Measurements from ENCODE around the gene CPXM2. TPM values are rescaled to one million over a fixed set of nuclear protein-coding genes. Genes with fewer than 3 reads are reported as not detected.

The CPXM2 gene
- total RNA-seq, 2 donors from 2014 or later: 0.18 TPM; not detected in 1

DNA sequence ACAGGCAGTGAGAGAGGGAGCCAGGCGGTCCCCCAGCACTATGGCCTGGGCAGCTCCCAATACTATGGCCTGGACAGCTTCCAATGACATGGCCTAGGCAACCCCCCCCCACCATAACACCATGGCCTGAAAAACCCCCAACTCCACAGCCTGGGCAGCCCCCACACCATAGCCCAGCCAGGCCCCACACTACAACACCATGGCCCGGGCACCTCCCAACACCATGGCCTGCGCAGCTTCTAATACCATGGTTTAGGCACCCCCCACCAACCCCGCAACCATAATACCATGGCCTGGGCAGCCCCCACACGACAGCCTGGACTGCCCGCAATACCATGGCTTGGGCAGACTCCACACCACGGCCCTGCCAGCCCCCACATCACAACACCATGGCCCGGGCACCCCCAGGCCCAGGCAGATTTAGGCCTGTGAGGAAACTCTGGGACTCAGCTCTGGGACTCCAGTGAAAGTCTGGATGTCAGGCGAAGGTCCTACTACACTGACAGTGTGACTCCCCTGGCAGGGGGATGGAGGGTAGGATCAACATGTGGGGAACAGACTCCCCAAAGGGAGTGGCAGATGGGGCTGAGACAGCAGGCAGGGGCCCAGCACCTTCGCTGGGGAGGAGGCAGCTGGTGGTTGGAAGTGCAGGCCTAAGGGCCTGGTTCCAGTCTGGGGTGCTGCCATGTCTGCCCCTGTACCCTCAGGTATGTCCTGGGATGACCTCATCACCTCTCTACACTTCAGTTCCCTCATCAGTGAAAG, 8.7 kb downstream of the CPXM2 start:
- Mint-ChIP-seq H3K27ac (no peak overlapping the region), H3K36me3 (ENCODE audit: low read depth) (no peaks in the 10 kb centered on the region), H3K4me3 (no peak overlapping the region), H3K27me3 (peaks cover 12% of the 10 kb centered on the region), H3K4me1 (peaks cover 2% of the 10 kb centered on the region)
- DNase-seq (no peak), ATAC-seq (no peak)
- H3K9me3 ChIP-seq (ENCODE audit: control insufficient read depth, low read length, poor library complexity, severe bottlenecking): no peaks in the 10 kb centered on the region

DNA sequence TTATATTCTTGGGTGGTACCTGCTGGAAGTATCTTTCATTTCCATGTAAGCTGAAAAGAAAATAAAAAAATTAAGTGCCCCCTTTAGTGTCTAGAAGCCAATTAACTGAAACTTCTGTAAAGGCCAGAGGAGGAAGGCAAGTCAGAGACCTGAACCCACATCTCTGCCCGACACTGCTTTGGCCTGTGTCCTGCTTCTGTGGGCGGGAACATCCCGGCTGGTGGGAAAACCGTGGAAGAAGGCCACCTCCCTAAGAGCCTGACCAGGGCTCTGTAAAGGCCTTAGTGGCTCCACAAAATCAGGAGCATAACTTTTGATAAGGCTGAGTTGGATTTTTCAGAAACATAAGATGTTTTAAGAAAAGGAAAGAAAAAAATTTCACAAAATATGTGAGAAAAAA, 9.4 kb downstream of the CPXM2 start:
- Mint-ChIP-seq H3K4me1 (peaks cover 2% of the 10 kb centered on the region), H3K4me3 (no peak overlapping the region), H3K27me3 (peaks cover 11% of the 10 kb centered on the region), H3K36me3 (ENCODE audit: low read depth) (no peaks in the 10 kb centered on the region), H3K27ac (no peak overlapping the region)
- DNase-seq (no peak), ATAC-seq (no peak)
- no peaks in the 10 kb centered on the region for H3K9me3 ChIP-seq (ENCODE audit: control insufficient read depth, low read length, poor library complexity, severe bottlenecking)

DNA sequence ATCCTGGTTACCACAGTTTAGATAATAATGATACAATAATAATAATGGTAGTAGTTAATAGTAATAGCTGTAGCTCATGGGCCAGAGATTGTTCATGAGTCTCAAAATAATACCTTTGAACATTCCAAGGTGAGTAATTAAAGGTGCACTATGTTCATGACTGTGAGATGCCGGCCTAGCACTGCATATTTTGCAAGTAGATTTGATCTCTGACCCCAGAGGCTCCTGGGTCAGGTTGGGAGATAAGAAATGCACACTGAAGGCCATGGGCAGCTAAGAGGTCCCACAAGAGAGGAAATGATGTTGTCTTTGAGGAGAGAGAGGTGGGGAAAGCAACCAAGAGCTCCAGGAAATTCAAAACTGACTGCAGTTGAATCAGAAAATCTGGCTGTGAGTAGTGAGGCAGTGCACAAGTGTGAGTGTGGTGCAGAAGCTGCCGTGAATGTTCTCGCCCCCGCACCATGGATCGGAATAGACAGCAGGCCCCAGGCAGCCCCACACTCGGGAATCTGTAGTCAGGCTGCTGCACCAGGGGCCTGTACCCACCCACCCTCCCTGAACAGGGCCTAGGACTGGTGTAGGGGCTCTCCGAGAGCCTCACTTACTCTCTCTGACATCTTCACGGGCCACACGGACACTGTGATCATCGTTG, 11.9 kb downstream of the CPXM2 start:
- Mint-ChIP-seq H3K4me3 (no peak overlapping the region), H3K4me1 (peaks cover 2% of the 10 kb centered on the region), H3K36me3 (ENCODE audit: low read depth) (no peaks in the 10 kb centered on the region), H3K27ac (no peak overlapping the region), H3K27me3 (peaks cover 9% of the 10 kb centered on the region)
- DNase-seq (no peak), ATAC-seq (no peak)
- no peaks in the 10 kb centered on the region for H3K9me3 ChIP-seq (ENCODE audit: control insufficient read depth, low read length, poor library complexity, severe bottlenecking)

DNA sequence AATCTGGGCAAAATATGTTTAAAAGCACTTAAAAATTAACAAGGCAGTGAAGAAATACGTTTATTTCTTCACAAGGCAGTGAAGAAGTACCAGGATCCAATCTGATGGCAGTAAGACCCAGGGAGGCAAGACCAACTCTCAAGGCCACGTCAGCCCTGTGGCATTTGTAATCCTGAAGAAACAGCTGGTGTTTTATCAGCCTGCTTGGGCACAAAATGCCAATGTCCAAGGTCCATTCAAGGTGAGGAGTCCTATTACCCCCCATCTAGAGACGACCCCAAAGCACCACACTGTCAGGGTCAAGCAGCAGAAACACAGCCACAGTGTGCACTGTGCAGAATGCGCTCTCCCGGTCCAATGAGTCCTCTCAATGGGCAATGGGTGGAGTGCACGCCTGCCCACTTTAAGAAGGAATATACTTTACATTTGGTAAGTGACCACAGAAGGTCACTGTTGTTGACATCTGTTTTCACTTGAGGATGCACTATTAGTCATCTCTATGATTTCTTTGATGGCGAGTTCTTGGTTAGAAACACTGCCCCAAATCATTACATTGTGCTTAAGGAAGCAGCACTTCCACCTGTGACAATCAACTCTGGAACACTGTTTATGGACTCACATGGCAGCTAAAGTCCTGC, 12.8 kb downstream of the CPXM2 start:
- H3K4me3 Mint-ChIP-seq: no peak overlapping the region

GRCh38 chr10:123870260-123870659, 21.3 kb downstream of the CPXM2 start:
- Mint-ChIP-seq H3K4me3 (no peak overlapping the region), H3K27ac (no peak overlapping the region), H3K27me3 (peaks cover 36% of the 10 kb centered on the region), H3K4me1 (no peaks in the 10 kb centered on the region), H3K36me3 (ENCODE audit: low read depth) (peaks cover 2% of the 10 kb centered on the region)
- DNase-seq (no peak), ATAC-seq (no peak)
- H3K9me3 ChIP-seq (ENCODE audit: control insufficient read depth, low read length, poor library complexity, severe bottlenecking): no peaks in the 10 kb centered on the region

More for the DNA sequence above, 12.8 kb downstream of the CPXM2 start:
- Mint-ChIP-seq H3K27me3 (peaks cover 5% of the 10 kb centered on the region), H3K36me3 (ENCODE audit: low read depth) (no peaks in the 10 kb centered on the region), H3K4me1 (peaks cover 2% of the 10 kb centered on the region), H3K27ac (no peak overlapping the region)
- DNase-seq (no peak), ATAC-seq (no peak)
- H3K9me3 ChIP-seq (ENCODE audit: control insufficient read depth, low read length, poor library complexity, severe bottlenecking): no peaks in the 10 kb centered on the region

DNA sequence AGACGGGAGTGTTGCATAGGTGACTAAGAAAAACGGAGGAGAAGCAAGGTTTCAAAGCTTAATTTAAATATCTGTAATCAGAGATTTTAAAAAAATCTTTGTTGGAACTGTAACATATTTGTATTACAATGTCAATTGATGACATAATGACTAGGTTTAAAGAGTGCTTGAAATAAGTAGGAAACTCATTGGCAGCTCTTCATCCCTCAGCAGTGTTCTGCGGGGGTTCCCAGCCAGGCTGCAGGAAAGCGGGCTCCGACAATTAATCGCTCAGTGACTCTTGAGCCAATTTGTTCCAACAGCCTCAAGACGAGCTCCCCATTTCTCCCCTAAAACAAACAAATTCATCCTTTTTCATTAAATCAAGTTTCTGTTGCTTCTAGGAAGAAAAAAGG, 22.6 kb downstream of the CPXM2 start:
- Mint-ChIP-seq H3K36me3 (ENCODE audit: low read depth) (peaks cover 2% of the 10 kb centered on the region), H3K27me3 (peaks cover 40% of the 10 kb centered on the region), H3K27ac (no peak overlapping the region), H3K4me3 (no peak overlapping the region), H3K4me1 (no peaks in the 10 kb centered on the region)
- ATAC-seq (no peak), DNase-seq (no peak)
- no peaks in the 10 kb centered on the region for H3K9me3 ChIP-seq (ENCODE audit: control insufficient read depth, low read length, poor library complexity, severe bottlenecking)

DNA sequence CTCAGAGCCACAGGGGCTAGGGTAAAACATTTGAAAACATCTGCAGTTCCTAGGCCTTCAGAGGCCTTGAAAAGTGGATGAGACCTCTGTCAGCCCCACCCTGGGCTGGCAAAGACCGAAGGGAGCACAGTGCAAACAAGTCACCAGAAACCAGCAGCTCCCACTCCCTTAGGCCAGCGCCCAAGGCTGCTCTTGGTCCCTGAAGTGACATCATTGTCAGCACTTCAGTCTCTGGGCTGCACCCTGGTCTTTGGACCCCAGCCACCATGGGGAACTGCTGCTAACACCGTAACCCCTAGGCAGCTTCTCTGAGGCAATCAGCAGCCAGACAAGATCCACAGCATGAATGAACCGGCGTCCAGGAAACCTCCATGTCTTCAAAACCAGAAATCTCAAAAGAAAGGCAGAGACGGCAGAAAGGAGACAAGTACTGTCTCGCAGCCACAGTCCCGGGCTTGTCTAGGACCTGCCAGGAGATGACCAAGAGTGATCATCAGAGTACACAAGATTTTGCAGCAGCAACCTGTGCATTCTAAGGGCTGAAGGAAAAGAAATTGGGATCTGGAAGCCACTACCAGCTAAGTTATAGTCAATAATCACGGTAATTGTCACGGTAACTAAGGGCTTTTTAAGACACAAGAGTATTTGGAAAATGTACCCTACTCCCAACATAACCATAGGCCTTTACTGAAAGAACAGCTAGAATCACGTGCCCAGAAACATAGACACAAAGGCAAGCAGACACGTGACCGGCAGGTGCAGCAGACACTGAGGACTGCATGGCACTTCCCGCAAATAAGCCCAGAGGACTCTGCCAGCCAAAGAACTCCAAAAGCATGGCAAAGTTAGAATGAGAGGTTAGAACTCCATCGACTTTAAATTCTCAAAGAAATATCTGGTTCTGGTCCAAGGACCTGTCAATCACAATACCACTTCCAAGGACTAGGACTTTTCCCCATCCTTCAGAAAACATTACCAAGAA, 23.3 kb downstream of the CPXM2 start:
- Mint-ChIP-seq H3K36me3 (ENCODE audit: low read depth) (peaks cover 2% of the 10 kb centered on the region), H3K4me1 (no peaks in the 10 kb centered on the region), H3K27ac (no peak overlapping the region), H3K4me3 (no peak overlapping the region), H3K27me3 (peaks cover 45% of the 10 kb centered on the region)
- no peak for ATAC-seq
- no peaks in the 10 kb centered on the region for H3K9me3 ChIP-seq (ENCODE audit: control insufficient read depth, low read length, poor library complexity, severe bottlenecking)
- no peak for DNase-seq

GRCh38 chr10:123865880-123866279, 25.7 kb downstream of the CPXM2 start:
- ATAC-seq: no peak
- H3K9me3 ChIP-seq (ENCODE audit: control insufficient read depth, low read length, poor library complexity, severe bottlenecking): no peaks in the 10 kb centered on the region
- Mint-ChIP-seq H3K4me3 (no peak overlapping the region), H3K4me1 (no peaks in the 10 kb centered on the region), H3K27ac (no peak overlapping the region), H3K27me3 (peaks cover 53% of the 10 kb centered on the region), H3K36me3 (ENCODE audit: low read depth) (peaks cover 2% of the 10 kb centered on the region)
- DNase-seq: no peak

DNA sequence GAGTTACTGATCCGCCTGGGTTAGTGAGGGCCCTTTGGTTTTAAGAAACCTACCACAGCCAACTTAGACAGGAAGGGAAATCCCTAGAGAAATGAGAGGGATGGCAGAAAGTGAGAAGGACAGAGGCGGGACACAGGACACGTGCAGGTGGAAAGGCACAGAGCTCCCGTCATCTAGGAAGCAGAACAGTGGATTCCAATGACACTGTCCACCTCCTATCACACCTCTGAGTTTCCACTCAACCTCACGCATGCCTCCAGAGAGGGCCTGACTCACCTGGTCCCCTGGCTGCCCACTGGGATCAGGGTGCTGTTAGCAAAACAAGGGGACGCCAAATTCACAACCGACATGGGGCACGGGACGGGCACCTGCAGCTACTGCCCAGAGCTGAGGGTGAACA, 26.3 kb downstream of the CPXM2 start:
- Mint-ChIP-seq H3K4me3 (no peak overlapping the region), H3K27me3 (peaks cover 48% of the 10 kb centered on the region), H3K27ac (no peak overlapping the region), H3K36me3 (ENCODE audit: low read depth) (peaks cover 2% of the 10 kb centered on the region), H3K4me1 (no peaks in the 10 kb centered on the region)
- no peaks in the 10 kb centered on the region for H3K9me3 ChIP-seq (ENCODE audit: control insufficient read depth, low read length, poor library complexity, severe bottlenecking)
- ATAC-seq (no peak), DNase-seq (no peak)

DNA sequence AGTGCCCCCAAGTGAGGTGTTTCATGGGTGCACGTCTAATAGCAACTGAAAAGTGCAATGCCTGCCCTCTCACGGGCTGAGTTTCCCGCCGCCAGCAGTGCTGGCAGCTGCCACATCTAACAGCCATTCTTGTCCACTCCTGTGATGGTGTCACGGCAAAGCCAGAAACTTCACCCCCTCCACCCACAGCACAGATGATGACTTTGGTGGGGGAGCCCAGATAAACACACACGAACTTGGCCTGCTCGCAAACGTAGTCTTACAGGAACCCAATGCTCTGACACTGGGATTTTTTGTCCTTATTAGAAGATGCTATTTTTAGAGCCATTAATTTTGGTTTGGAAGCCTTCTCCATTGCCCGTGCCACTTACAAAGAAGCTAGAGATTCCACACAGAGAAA, 26.7 kb downstream of the CPXM2 start:
- ATAC-seq (no peak), DNase-seq (no peak)
- H3K9me3 ChIP-seq (ENCODE audit: control insufficient read depth, low read length, poor library complexity, severe bottlenecking): no peaks in the 10 kb centered on the region
- Mint-ChIP-seq H3K4me1 (no peaks in the 10 kb centered on the region), H3K36me3 (ENCODE audit: low read depth) (peaks cover 2% of the 10 kb centered on the region), H3K27me3 (peaks cover 45% of the 10 kb centered on the region), H3K27ac (no peak overlapping the region), H3K4me3 (no peak overlapping the region)

- no peak for ATAC-seq
- H3K27ac Mint-ChIP-seq: no peak overlapping the region
- DNase-seq: no peak
- peaks cover 50% of the 10 kb centered on the region for H3K27me3 Mint-ChIP-seq
- H3K36me3 Mint-ChIP-seq (ENCODE audit: low read depth): peaks cover 2% of the 10 kb centered on the region
- H3K9me3 ChIP-seq (ENCODE audit: control insufficient read depth, low read length, poor library complexity, severe bottlenecking): no peaks in the 10 kb centered on the region
- no peak overlapping the region for H3K4me3 Mint-ChIP-seq
- no peaks in the 10 kb centered on the region for H3K4me1 Mint-ChIP-seq
These were observed 27.7 kb downstream of the CPXM2 start for GRCh38 chr10:123863721-123864482.

DNA sequence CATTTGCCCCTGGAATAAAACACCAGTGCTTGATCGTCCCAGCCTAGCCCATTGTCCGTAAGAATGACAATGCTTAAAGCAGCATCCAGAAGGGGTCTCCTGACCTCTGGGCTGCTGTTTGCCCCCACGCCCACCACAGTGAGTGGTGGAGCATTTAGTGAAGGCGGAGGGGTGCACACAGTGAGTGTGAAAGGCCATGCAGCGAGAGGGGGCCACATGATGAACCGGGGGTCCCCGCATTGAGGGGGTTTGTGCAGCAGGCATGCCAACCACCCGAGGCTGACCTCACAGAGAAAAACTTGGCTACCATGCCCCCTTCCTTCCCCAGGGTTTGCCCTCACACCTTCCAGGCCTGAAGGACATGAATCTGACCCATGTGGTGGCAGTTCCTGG, 28.4 kb downstream of the CPXM2 start:
- Mint-ChIP-seq H3K36me3 (ENCODE audit: low read depth) (peaks cover 2% of the 10 kb centered on the region), H3K4me1 (no peaks in the 10 kb centered on the region), H3K27ac (no peak overlapping the region), H3K4me3 (no peak overlapping the region), H3K27me3 (peaks cover 50% of the 10 kb centered on the region)
- ATAC-seq (no peak), DNase-seq (no peak)
- H3K9me3 ChIP-seq (ENCODE audit: control insufficient read depth, low read length, poor library complexity, severe bottlenecking): no peaks in the 10 kb centered on the region

Data from T-helper 17 cell (primary cell).